Renal cortical epithelial cell (primary cell): Measurements from ENCODE around the gene SLC4A1. TPM values are rescaled to one million over a fixed set of nuclear protein-coding genes. Genes with fewer than 3 reads are reported as not detected.

Experiments used
- DNase-seq: peaks from one replicate; pipeline ENCODE4 v3.0.0-alpha.2; 2011; ENCODE audit warnings: low read depth
- total RNA-seq: library from RNA; depleted of rRNA; stranded (reverse); fragments of >200 nt; gene quantifications from 2 replicates; pipeline ENCODE4 v1.2.3, GENCODE V29; 2014

SLC4A1 gene
- total RNA-seq, 1 donor from 2014 or later, result not detected

DNA sequence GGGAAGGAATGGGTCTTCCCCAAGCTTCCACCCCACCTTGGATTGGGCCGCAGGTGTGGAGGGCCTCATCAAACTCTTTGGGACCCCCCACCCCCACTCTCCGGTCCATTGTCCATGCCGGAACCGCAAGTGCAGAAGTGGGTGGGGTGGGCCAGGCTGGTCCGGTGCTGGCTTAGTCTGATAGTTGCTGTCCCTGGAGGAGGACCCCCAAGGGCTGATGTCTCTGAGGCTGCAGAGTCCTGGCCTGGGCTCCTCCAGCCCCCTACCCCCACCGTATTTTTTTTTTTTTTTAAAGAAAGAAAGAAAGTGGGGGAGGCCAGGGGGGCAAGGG lies 61.1 kb downstream of the SLC4A1 start:
- DNase-seq, result no peak

DNA sequence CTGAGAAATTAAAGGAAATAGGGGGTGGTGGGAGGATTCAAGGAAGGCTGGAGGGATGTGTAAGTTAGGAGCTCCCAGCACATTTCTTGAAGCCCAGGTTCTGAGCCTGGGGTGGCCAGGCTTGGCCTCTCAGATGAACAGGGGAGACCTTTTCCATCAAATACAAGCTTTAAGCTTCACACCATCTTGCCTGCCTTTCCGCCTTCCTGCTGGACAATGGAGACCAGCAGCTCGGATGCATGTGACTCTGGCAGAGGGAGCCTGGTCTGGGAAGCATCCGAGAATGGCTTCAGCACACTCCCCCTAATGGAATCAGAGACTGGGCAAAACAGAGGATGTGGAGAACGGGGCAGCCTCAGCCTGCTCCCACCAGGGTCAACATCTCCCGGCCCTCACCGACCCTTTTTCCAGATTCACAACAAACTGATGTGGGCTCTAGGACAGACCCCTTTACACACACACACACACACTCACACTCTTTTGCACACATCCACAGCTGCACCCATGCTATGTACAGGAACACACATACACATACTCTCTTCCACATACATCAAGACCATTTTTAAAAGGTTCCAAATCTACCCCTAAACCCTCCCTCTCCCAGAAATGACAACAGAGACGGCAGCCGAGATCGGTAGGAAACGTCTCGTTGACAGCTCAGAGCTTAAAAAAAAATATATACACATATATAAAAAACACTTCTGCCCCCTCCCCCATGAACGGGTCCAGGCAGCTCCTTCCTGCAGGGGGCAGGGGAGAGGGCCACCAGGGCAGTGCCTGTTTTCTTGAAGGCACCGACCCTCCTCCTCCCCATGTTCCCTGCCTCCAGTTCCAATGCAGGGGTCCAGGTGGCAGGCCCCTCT lies 61.7 kb downstream of the SLC4A1 start:
- DNase-seq, result no peak

DNA sequence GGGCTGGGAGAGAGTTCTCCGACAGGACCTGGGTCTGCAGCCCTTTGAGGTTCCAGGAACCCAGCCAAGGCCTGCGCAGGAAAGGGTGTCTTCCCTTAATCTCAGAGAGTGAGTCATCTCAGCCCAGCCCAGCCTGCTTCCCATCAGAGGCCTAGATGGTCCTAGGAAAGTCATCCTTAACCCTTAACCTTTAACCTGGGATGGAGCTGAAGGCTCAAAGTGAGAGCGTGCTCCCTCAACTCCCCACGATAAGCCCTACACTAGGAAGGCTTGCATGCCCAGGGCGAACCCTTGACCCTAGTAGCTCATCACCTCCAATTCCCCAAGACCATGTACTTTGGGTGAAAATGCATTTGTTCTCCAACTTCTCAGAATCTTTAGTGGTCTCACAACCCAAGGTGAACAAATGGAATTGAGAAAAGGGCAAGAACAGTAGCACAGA lies 63.5 kb downstream of the SLC4A1 start:
- no peak for DNase-seq

DNA sequence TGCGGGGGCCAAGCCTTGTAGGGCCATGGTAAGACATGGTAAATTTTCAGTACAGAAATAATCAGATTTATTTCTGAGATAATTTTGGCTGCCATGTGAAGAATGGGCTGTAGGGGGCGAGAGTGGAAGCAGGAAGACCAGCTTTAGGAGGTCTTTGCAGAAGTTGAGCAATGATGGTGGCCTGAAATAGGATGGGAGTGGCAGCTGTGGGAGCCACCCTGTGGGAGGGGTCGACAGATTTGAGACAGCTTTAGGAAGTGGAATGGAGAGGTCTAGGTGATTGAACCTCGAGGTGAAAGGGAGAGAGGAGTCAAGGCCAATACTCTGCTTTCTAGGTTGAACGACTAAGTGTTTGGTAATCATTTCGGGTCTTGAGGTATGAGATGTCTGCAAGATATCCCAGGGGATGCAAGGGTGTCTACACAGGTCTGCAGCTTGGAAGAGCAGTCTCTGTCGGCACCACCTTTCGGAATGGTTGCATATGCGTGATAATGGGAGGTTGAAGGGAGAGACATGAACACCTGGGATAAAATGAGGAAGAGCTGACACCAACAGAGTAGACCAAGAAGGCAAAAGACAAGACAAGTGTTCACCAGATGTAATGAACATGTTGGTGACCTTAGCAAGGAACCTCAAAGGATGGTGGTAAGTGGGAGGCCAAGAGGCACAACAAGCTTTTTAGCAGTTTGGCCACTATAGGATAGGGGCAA lies 64.0 kb downstream of the SLC4A1 start:
- DNase-seq, result peak; percentile 56

DNA sequence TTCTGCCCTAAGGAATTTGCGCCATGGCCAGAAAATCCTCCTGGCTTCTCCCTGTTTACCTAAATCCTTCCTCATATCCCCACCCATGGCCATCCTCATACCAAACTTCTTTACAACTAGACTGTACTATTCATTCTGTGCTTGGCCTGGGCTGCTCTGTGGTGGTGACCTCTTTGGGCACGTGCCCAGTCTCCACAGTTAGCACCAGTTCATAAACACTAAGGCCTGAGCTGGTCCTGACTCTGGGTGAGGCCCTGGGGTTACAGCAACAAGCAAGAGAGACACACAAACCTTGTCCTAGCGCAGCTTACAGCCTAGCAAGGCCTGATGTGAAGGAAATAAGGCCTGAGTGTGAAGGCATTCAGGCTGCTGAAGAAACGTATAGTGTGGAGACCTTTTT lies 65.2 kb downstream of the SLC4A1 start:
- no peak for DNase-seq

DNA sequence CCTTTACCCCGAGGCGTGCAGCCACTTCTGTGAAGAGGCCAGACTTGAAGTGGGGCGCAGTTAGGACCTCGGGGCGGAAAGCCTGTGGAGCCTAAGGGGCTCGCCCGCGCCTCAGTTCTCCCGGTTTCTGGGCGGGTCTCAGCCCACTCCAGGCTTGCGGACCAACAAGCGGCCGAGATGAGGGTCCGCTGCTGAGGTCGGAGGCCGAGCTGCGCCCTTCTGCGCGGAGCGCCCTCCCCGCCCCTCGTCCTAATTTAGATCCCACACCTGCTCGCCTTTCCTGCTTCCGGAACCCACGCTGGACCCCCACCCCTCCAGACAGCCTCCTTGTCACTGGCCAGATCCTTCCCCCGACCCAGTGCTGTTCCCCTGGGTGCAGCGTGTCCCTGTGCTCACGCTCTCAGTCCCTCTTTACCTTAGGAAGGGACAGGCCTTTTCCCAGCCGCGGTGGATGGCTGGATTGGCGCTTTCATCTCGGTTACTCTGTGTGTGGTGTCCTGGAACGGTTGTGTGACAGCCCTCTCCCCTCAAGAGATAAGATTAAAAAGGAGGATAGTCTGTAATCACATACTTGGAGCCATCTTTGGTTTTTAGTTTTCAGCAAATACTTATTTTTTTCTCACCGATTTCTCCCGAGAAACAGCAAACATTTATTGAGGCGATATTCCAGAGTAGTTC lies 67.3 kb downstream of the SLC4A1 start:
- DNase-seq, result no peak

DNA sequence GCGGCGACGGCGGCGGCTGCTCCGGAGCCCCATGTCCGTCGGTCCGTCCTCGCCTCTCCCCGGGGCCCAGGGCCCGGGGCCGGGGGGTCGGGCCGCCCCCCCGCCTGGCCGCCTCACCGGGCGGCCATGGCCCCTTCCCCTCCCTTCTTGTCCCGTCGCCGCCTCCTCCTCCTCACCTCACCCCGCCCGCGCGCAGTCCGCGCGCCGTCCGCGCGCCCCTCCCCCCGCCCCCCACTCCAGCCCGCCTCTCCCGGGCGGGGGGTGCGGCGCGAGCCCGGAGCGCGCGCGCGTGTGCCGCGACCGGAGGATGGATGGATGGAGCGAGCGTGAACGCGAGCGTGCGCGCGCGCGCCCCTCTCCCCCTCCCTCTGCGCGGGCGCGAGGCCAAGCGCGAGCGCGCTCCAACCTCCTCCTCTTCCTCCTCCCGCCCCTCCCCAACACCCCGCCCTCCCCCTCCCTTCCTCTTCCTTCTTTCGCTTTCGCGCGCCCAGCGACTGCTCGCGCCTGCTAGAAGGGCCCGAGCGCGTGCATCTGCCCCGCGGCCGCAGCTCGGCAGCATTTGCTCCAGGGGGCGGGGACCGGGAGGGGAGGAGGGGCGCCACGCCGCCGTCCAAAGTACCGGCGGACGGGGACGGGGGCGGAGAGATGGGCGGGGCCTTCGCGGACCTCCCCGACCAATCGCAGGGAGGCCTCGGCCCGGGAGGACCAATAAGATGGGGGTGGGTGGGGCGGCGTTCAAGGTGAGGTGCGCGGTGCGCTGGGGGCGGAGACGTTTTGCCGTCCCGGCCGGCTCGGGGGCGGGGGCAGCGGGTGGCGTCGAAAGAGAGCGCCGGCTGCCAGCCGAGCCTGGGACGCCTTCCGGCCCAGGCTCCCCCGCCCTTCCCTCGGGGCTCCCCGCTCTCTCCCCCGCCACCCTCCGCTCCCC lies 68.1 kb downstream of the SLC4A1 start, which contains the start of gene ATXN7L3:
Gene ATXN7L3 (minus strand): TSS at position 332 of the 925 bp plus-strand sequence. CDS start 1,814 bp downstream, outside the sequence.
- peak; percentile 86 for DNase-seq

DNA sequence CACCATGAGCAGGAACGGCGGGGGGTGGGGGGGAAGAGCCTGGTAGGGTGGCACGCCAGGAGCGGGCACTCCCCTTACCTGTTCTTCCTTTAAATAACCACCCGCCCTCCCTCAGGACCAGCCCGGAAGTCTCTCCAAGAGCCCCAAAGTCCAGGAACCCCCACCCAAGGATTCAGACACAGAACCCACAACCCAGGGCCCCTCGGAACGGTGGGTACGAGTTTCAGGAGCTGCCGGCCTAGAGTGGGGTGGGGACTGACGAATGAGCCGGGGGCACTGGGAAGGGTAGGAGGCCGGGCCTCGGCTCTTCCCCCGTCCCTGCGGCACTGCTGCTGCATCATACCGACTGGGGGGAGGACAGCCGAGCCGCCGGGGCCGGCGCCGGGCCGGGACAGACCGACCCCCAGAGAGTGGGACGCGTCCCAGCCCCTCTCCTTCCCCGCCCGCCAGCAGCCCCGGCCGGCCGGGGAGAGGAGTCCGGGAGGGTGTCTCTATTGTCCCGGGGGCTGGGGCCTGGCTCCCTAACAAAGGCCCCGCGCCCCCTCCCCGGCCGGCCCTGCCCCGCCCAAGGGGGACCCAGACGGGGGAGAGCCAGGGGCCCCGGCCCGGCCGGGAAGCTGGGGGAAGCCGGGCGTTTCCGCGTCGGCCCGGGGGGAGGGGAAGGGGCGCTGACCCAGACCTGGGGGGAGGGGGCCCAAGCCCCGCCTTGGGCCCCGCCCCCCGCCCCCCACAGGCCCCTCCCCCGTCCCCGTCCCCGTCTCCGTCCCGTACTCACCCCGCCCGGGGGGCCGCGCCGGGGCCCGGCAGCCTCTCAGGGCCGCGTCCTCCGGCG lies 69.0 kb downstream of the SLC4A1 start:
- no peak for DNase-seq

Other genes with a start within 250 kb of the SLC4A1 start
- gene LSM12, start 201.5 kb downstream of the SLC4A1 start, total RNA-seq, result 30.3 and 42.2 TPM in 2 replicates
- gene G6PC3, start 197.4 kb downstream of the SLC4A1 start, total RNA-seq, result 15.8 and 54.2 TPM in 2 replicates
- gene HDAC5, start 144.5 kb downstream of the SLC4A1 start, total RNA-seq, result 10.9 and 22.7 TPM in 2 replicates
- gene HROB, start 126.2 kb downstream of the SLC4A1 start, total RNA-seq, result 0.70 and 1.2 TPM in 2 replicates
- not detected in 2 replicates for gene ASB16, start 97.4 kb downstream of the SLC4A1 start, total RNA-seq
- 21.9 and 38.5 TPM in 2 replicates for gene TMUB2, start 81.2 kb downstream of the SLC4A1 start, total RNA-seq
- gene ATXN7L3, start 68.3 kb downstream of the SLC4A1 start, total RNA-seq, result 45.8 and 61.1 TPM in 2 replicates
- 27.8 and 57.8 TPM in 2 replicates for gene UBTF, start 48.5 kb downstream of the SLC4A1 start, total RNA-seq
- 2.9 and 3.8 TPM in 2 replicates for gene RUNDC3A, start 40.5 kb upstream of the SLC4A1 start, total RNA-seq
- 78.7 and 84.9 TPM in 2 replicates for gene SLC25A39, start 56.7 kb upstream of the SLC4A1 start, total RNA-seq
- gene GRN, start 77.2 kb upstream of the SLC4A1 start, total RNA-seq, result 213 and 601 TPM in 2 replicates
- 2.7 and 2.8 TPM in 2 replicates for gene FAM171A2, start 95.7 kb upstream of the SLC4A1 start, total RNA-seq
- gene ITGA2B, start 121.5 kb upstream of the SLC4A1 start, total RNA-seq, result 0.60 TPM in 1 of 2 replicates, not detected in the other
- 8.0 and 43.8 TPM in 2 replicates for gene GPATCH8, start 235.3 kb upstream of the SLC4A1 start, total RNA-seq